ENCODE measurements around the gene RSRC1. TPM values are rescaled to one million over a fixed set of nuclear protein-coding genes. Genes with fewer than 3 reads are reported as not detected.

Gene RSRC1
- total RNA-seq, 1 donor from 2014 or later, result 80.5 TPM

- Histone ChIP-seq H3K4me1 (peaks cover 4% of the 10 kb centered on the region), H3K36me3 (no peaks in the 10 kb centered on the region), H3K9me3 (ENCODE audit: low read depth) (no peaks in the 10 kb centered on the region), H3K4me3 (no peak overlapping the region), H3K4me2 (no peak overlapping the region), H3K79me2 (ENCODE audit: low read depth) (no peaks in the 10 kb centered on the region), H3K9ac (no peak overlapping the region), H2AFZ (replicated peaks) (no peak overlapping the region), H4K20me1 (ENCODE audit: low read depth) (no peaks in the 10 kb centered on the region), H3K27me3 (no peaks in the 10 kb centered on the region), H3K27ac (no peak overlapping the region), H3F3A (ENCODE audit: low read depth) (no peaks in the 10 kb centered on the region)
- H3K36me3 Mint-ChIP-seq, result no peaks in the 10 kb centered on the region
- TF ChIP-seq CTCF (IDR thresholded peaks at IDR 0.05) (no peak), EZH2phosphoT487 (IDR thresholded peaks at IDR 0.05) (no peak), EZH2 (IDR thresholded peaks at IDR 0.05) (no peak)
- H3K4me3 Mint-ChIP-seq, result no peak overlapping the region
- no peaks in the 10 kb centered on the region for H3K9me3 Mint-ChIP-seq
- H3K27me3 Mint-ChIP-seq (ENCODE audit: insufficient read depth, low read depth), result no peaks in the 10 kb centered on the region
- DNase-seq (ENCODE audit: low spot score), result no peak
- H3K4me1 Mint-ChIP-seq, result peaks cover 5% of the 10 kb centered on the region
- H3K27ac Mint-ChIP-seq, result no peak overlapping the region
Measured at GRCh38 chr3:158465074-158465473, 355.2 kb downstream of the RSRC1 start.

- H3K9me3 ChIP-seq (ENCODE audit: low read depth), result no peaks in the 10 kb centered on the region
- no peak overlapping the region for H3K4me3 Mint-ChIP-seq
- TF ChIP-seq EZH2 (IDR thresholded peaks at IDR 0.05) (no peak), CTCF (IDR thresholded peaks at IDR 0.05) (no peak), EZH2phosphoT487 (IDR thresholded peaks at IDR 0.05) (no peak)
- H3K9ac ChIP-seq, result no peak overlapping the region
- no peaks in the 10 kb centered on the region for H3K9me3 Mint-ChIP-seq
- H3K27ac Mint-ChIP-seq, result no peak overlapping the region
- H4K20me1 ChIP-seq (ENCODE audit: low read depth), result no peaks in the 10 kb centered on the region
- DNase-seq (ENCODE audit: low spot score), result no peak
- H3K36me3 Mint-ChIP-seq, result no peaks in the 10 kb centered on the region
- no peaks in the 10 kb centered on the region for H3K27me3 ChIP-seq
- no peaks in the 10 kb centered on the region for H3K79me2 ChIP-seq (ENCODE audit: low read depth)
- no peak overlapping the region for H3K4me2 ChIP-seq
- H3K36me3 ChIP-seq, result no peaks in the 10 kb centered on the region
- H3K27ac ChIP-seq, result no peak overlapping the region
- no peaks in the 10 kb centered on the region for H3K4me1 ChIP-seq
- H3K27me3 Mint-ChIP-seq (ENCODE audit: insufficient read depth, low read depth), result peaks cover 2% of the 10 kb centered on the region
- H2AFZ ChIP-seq (replicated peaks), result no peak overlapping the region
- H3K4me1 Mint-ChIP-seq, result no peaks in the 10 kb centered on the region
- no peak overlapping the region for H3K4me3 ChIP-seq
- H3F3A ChIP-seq (ENCODE audit: low read depth), result no peaks in the 10 kb centered on the region
Measured at GRCh38 chr3:158470944-158471638, 361.2 kb downstream of the RSRC1 start.

GRCh38 chr3:158471639-158472294, 361.9 kb downstream of the RSRC1 start:
- Histone ChIP-seq H3K9ac (no peak overlapping the region), H3K36me3 (no peaks in the 10 kb centered on the region), H3K4me3 (no peak overlapping the region), H3K27me3 (no peaks in the 10 kb centered on the region), H3K27ac (no peak overlapping the region), H3K4me1 (no peaks in the 10 kb centered on the region), H3F3A (ENCODE audit: low read depth) (no peaks in the 10 kb centered on the region), H3K79me2 (ENCODE audit: low read depth) (no peaks in the 10 kb centered on the region), H3K4me2 (no peak overlapping the region), H3K9me3 (ENCODE audit: low read depth) (no peaks in the 10 kb centered on the region), H2AFZ (replicated peaks) (no peak overlapping the region), H4K20me1 (ENCODE audit: low read depth) (no peaks in the 10 kb centered on the region)
- H3K4me1 Mint-ChIP-seq, result no peaks in the 10 kb centered on the region
- peaks cover 2% of the 10 kb centered on the region for H3K27me3 Mint-ChIP-seq (ENCODE audit: insufficient read depth, low read depth)
- no peak for TF ChIP-seq EZH2 (IDR thresholded peaks at IDR 0.05)
- TF ChIP-seq CTCF (IDR thresholded peaks at IDR 0.05), result no peak
- no peak for TF ChIP-seq EZH2phosphoT487 (IDR thresholded peaks at IDR 0.05)
- no peaks in the 10 kb centered on the region for H3K9me3 Mint-ChIP-seq
- DNase-seq (ENCODE audit: low spot score), result no peak
- H3K36me3 Mint-ChIP-seq, result no peaks in the 10 kb centered on the region
- no peak overlapping the region for H3K4me3 Mint-ChIP-seq
- no peak overlapping the region for H3K27ac Mint-ChIP-seq

All from neural progenitor cell (in vitro differentiated cells).